ACHN (cell line): Measurements from ENCODE around the gene CHST13.

Experiments used
- DNase-seq: peaks from one replicate; pipeline ENCODE4 v3.0.0-alpha.2; 2015
- in situ Hi-C: cut with HindIII; loops from 2 replicates; pipeline ENCODE4 v1.10.0; 2017; ENCODE audit warnings: low sequenced_read_pairs, low pct_ligation_motif_present, low pct_unique_long_range_greater_than_20kb

CHST13 gene

GRCh38 chr3:126548556-126549466 lies 24.9 kb downstream of the CHST13 start:
- in situ Hi-C loops, result no loop called here
- DNase-seq, result no peak

GRCh38 chr3:126549861-126550487 lies 26.0 kb downstream of the CHST13 start:
- DNase-seq, result no peak
- in situ Hi-C loops, result no loop called here

- DNase-seq, result no peak
- in situ Hi-C loops, result no loop called here
Measured at GRCh38 chr3:126550488-126551051, 26.6 kb downstream of the CHST13 start.

GRCh38 chr3:126551121-126551838 lies 27.3 kb downstream of the CHST13 start:
- in situ Hi-C loops, result no loop called here
- DNase-seq, result no peak

GRCh38 chr3:126551839-126552687 lies 28.1 kb downstream of the CHST13 start:
- in situ Hi-C loops, result no loop called here
- no peak for DNase-seq

GRCh38 chr3:126552688-126553283 lies 28.8 kb downstream of the CHST13 start:
- no peak for DNase-seq
- in situ Hi-C loops, result no loop called here

GRCh38 chr3:126553284-126554084 lies 29.5 kb downstream of the CHST13 start:
- in situ Hi-C loops, result no loop called here
- DNase-seq, result no peak

- DNase-seq, result no peak
- in situ Hi-C loops, result no loop called here
Measured at GRCh38 chr3:126554560-126555525, 30.9 kb downstream of the CHST13 start.

- in situ Hi-C loops, result no loop called here
- no peak for DNase-seq
Measured at GRCh38 chr3:126555795-126556636, 32.1 kb downstream of the CHST13 start.

GRCh38 chr3:126556637-126557414 lies 32.9 kb downstream of the CHST13 start:
- DNase-seq, result no peak
- in situ Hi-C loops, result no loop called here

- no peak for DNase-seq
- in situ Hi-C loops, result no loop called here
Measured at GRCh38 chr3:126557415-126557745, 33.4 kb downstream of the CHST13 start.

- in situ Hi-C loops, result no loop called here
- no peak for DNase-seq
Measured at GRCh38 chr3:126557761-126558160, 33.8 kb downstream of the CHST13 start.

- no peak for DNase-seq
- in situ Hi-C loops, result no loop called here
Measured at GRCh38 chr3:126558336-126559071, 34.5 kb downstream of the CHST13 start, which contains the start of gene C3orf22. C3orf22 (minus strand) TSS chr3:126558932; CDS start chr3:126553390, 5,542 bp downstream.

GRCh38 chr3:126562737-126563276 lies 38.9 kb downstream of the CHST13 start:
- in situ Hi-C loops, result no loop called here
- DNase-seq, result no peak
